ENCODE results near the gene NDUFC1. TPM values are rescaled to one million over a fixed set of nuclear protein-coding genes. Genes with fewer than 3 reads are reported as not detected.

Gene NDUFC1
- total and polyA plus RNA-seq, 9 of the 15 experiments (the other 6 are each of a cell fraction or from before 2014, with no cell fraction given): 58.9 to 378 (median 120) TPM

DNA sequence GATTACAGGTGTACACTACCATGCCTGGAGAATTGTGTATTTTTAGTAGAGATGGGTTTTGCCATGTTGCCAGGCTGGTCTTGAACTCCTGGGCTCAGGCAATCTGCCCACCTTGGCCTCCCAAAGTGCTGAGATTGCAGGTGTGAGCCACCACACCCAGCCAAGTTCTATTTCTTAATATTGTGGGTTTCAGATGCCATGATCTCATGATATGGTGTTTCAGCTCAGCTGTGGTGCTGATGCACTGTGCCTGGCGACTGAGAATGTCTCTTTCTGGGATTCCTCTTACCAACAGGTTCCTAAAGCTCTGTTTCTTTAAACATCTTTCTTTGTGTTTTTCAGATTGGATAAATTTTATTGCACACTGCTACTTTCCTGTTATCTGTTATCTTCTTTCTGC, 17.3 kb upstream of the NDUFC1 start (continued):
- TF ChIP-seq KHSRP (IDR thresholded peaks at IDR 0.05): no peak
- no peak for TF ChIP-seq SREBF2 (CRISPR knock-in tag; IDR thresholded peaks at IDR 0.05)
- TF ChIP-seq ZNF212 (CRISPR knock-in tag; IDR thresholded peaks at IDR 0.05): no peak
- TF ChIP-seq NCOA1 (IDR thresholded peaks at IDR 0.05; ENCODE audit: low read depth): no peak

DNA sequence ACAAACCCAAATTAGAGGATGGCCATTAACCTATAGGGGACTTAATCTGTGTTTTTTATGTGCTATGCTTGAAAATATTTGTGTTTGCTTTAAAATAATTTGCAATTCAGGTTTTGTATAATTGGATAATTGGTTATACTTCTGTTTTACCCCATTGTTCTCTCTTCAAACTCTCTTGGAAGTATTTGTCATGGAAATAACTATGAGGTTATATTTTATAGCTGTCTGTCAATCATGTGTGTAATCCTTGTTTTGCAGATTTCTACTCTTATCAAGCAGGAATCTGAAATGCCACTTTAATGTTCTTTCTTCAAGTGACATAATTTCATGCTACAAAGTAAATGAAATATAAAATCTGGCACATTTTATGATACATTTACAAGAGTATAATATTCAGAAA, 15.4 kb upstream of the NDUFC1 start:
- in situ Hi-C loops (cut with MboI) (no loop called here), intact Hi-C loops (cut with micrococcal nuclease) (no loop called here)
- Histone ChIP-seq H3K4me2 (ENCODE audit: insufficient read depth, low read length) (no peak overlapping the region), H3K9me1 (ENCODE audit: control insufficient read depth, insufficient read depth, low read length) (no peaks in the 10 kb centered on the region), H3K27ac (ENCODE audit: extremely low read depth, low read depth, low read length) (no peak overlapping the region), H3K9me3 (replicated peaks; ENCODE audit: control insufficient read depth, insufficient read depth, low read depth, low read length) (peaks cover 10% of the 10 kb centered on the region; the same call in 1 of the 2 replicates), H3K79me2 (ENCODE audit: control insufficient read depth, insufficient read depth, low read length) (peaks cover 100% of the 10 kb centered on the region), H3K9ac (ENCODE audit: insufficient read depth in 1 of 2, low read depth in 2 of 2, low read length in 2 of 2) (no peak overlapping the region), H3K27me3 (ENCODE audit: control insufficient read depth in 2 of 2, insufficient read depth in 2 of 2, low read length in 2 of 2) (no peaks in the 10 kb centered on the region), H3K4me1 (replicated peaks in 1 of 2; ENCODE audit: control insufficient read depth in 2 of 2, insufficient read depth in 2 of 2, low read length in 2 of 2) (peaks cover 11 to 12% of the 10 kb centered on the region in 2 experiments; a peak in 4 of 5 replicates), H3K4me3 (no peak overlapping the region), H2AFZ (ENCODE audit: low read depth, low read length) (no peak overlapping the region), H4K20me1 (replicated peaks; ENCODE audit: control insufficient read depth, insufficient read depth, low read length) (no peaks in the 10 kb centered on the region; the same call in 1 of the 2 replicates), H3K36me3 (ENCODE audit: control insufficient read depth, insufficient read depth, low read length) (peaks cover 31% of the 10 kb centered on the region)
- TF ChIP-seq, protein P1, sequence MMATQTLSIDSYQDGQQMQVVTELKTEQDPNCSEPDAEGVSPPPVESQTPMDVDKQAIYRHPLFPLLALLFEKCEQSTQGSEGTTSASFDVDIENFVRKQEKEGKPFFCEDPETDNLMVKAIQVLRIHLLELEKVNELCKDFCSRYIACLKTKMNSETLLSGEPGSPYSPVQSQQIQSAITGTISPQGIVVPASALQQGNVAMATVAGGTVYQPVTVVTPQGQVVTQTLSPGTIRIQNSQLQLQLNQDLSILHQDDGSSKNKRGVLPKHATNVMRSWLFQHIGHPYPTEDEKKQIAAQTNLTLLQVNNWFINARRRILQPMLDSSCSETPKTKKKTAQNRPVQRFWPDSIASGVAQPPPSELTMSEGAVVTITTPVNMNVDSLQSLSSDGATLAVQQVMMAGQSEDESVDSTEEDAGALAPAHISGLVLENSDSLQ (IDR thresholded peaks at IDR 0.05): peak; percentile 77
- no peak for TF ChIP-seq PRPF4 (IDR thresholded peaks at IDR 0.05; ENCODE audit: insufficient read depth, low read depth, low read length, poor library complexity, severe bottlenecking)
- BruUV-seq (replicated peaks): no TSS peak
- ChIA-PET CTCF (ENCODE audit: low intra/inter-chr PET ratio) (no interaction called here), POLR2A (no interaction called here)
- DNase-seq (ENCODE audit: extremely low read depth in 1 of 4, low spot score in 3 of 4) (no peak), ATAC-seq (no peak), FAIRE-seq (no peak)

All from K562 (cell line).